Measurements from ENCODE around the gene THAP7. TPM values are rescaled to one million over a fixed set of nuclear protein-coding genes. Genes with fewer than 3 reads are reported as not detected.
A peak's percentile ranks its signal among the peaks of the same experiment; 100 is the strongest.

The THAP7 gene
- total and polyA plus RNA-seq, 9 of the 15 experiments (the other 6 are each of a cell fraction or from before 2014, with no cell fraction given), result 7.9 to 263 (median 84.1) TPM

DNA sequence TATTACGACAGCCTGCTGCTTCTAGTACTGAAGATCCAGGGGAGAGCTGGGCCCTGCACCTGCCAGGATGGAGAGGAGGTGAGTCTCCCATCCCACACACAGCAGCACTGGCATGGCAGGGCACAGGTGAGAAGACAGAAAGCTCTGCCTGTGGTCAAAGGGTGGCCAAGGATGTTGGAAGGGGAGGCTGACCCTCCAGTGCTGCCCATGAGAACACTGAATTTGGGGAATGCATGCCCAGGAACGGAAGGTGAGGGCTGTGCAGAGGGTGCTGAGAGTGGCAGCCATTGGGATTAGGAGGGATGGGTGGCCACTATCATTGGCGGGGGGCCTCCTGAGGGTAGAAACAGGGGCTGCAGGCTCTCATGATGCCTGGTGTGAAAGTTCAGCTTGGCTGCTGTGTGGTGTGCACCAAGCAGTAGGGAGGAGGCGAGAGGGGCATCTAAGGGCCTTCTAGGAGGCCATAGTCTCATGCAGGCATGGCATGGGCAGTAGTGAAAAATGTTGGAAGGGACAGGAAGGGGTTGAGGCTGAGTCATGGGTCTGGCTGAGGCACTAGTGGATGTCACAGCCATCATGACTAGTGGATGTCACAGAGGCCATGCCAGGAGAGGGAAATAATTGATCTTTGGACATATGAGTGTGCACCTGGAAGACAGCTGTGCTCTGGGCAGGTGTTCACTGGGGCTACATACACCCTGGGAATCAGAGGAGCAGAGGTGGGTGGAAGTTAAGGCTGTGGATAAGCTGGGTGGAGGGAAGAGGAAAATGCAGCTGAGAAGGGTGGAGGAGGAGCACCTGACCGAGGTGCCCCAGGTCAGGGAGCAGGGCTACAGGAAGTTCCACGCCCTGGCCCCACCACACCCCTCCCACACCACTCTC, 41.3 kb upstream of the THAP7 start (continued):
- TF ChIP-seq ELF4 (CRISPR knock-in tag; IDR thresholded peaks at IDR 0.05) (peak; percentile 51; the same call in 1 of the 2 replicates), SNRNP70 (optimal IDR thresholded peaks at IDR 0.05; ENCODE audit: low read depth, low read length) (no peak), NCOA1 (IDR thresholded peaks at IDR 0.05; ENCODE audit: low read depth) (no peak), ZNF134 (CRISPR knock-in tag; conservative IDR thresholded peaks at IDR 0.05) (0 out of 2 replicates have a peak, but pooled peaks have one; percentile 28), CEBPG (CRISPR knock-in tag; IDR thresholded peaks at IDR 0.05) (0 out of 2 replicates have a peak, but pooled peaks have one; percentile 2), CEBPG (tag; conservative IDR thresholded peaks at IDR 0.05 in 1 of 2, IDR thresholded peaks at IDR 0.05 in 1 of 2) (no peak), RHOXF2B (CRISPR knock-in tag; conservative IDR thresholded peaks at IDR 0.05) (0 out of 2 replicates have a peak, but pooled peaks have one; percentile 36), FOXK1 (CRISPR knock-in tag; IDR thresholded peaks at IDR 0.05; ENCODE audit: borderline replicate concordance) (0 out of 2 replicates have a peak, but pooled peaks have one; percentile 21), POLR2AphosphoS2 (IDR thresholded peaks at IDR 0.05; ENCODE audit: low read length) (no peak), FOXA3 (CRISPR knock-in tag; conservative IDR thresholded peaks at IDR 0.05 in 1 of 2, IDR thresholded peaks at IDR 0.05 in 1 of 2) (peak in 1 of 2 experiments; percentile 10; a peak in 1 of 4 replicates), NFIX (CRISPR knock-in tag; IDR thresholded peaks at IDR 0.05; ENCODE audit: low read depth) (no peak), CBX3 (IDR thresholded peaks at IDR 0.05; ENCODE audit: borderline replicate concordance in 1 of 2, low read length in 2 of 2) (no peak), JUND (IDR thresholded peaks at IDR 0.05; ENCODE audit: borderline replicate concordance, low read depth, low read length) (0 out of 2 replicates have a peak, but pooled peaks have one; percentile 0), JUND (tag; IDR thresholded peaks at IDR 0.05; ENCODE audit: borderline replicate concordance, low read depth, low read length) (no peak), ZNF695 (CRISPR knock-in tag; IDR thresholded peaks at IDR 0.05) (0 out of 2 replicates have a peak, but pooled peaks have one; percentile 44), KDM4B (IDR thresholded peaks at IDR 0.05; ENCODE audit: borderline replicate concordance in 2 of 2, low read depth in 1 of 2) (peak in 1 of 2 experiments; percentile 68; a peak in 1 of 4 replicates)
- TF ChIP-seq, protein P1, sequence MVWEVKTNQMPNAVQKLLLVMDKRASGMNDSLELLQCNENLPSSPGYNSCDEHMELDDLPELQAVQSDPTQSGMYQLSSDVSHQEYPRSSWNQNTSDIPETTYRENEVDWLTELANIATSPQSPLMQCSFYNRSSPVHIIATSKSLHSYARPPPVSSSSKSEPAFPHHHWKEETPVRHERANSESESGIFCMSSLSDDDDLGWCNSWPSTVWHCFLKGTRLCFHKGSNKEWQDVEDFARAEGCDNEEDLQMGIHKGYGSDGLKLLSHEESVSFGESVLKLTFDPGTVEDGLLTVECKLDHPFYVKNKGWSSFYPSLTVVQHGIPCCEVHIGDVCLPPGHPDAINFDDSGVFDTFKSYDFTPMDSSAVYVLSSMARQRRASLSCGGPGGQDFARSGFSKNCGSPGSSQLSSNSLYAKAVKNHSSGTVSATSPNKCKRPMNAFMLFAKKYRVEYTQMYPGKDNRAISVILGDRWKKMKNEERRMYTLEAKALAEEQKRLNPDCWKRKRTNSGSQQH (CRISPR knock-in tag; IDR thresholded peaks at IDR 0.05), result 0 out of 2 replicates have a peak, but pooled peaks have one; percentile 6
- TF ChIP-seq, protein P2, sequence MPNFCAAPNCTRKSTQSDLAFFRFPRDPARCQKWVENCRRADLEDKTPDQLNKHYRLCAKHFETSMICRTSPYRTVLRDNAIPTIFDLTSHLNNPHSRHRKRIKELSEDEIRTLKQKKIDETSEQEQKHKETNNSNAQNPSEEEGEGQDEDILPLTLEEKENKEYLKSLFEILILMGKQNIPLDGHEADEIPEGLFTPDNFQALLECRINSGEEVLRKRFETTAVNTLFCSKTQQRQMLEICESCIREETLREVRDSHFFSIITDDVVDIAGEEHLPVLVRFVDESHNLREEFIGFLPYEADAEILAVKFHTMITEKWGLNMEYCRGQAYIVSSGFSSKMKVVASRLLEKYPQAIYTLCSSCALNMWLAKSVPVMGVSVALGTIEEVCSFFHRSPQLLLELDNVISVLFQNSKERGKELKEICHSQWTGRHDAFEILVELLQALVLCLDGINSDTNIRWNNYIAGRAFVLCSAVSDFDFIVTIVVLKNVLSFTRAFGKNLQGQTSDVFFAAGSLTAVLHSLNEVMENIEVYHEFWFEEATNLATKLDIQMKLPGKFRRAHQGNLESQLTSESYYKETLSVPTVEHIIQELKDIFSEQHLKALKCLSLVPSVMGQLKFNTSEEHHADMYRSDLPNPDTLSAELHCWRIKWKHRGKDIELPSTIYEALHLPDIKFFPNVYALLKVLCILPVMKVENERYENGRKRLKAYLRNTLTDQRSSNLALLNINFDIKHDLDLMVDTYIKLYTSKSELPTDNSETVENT (CRISPR knock-in tag; IDR thresholded peaks at IDR 0.05), result peak; percentile 17; the same call in 1 of the 2 replicates
- TF ChIP-seq, protein P3, sequence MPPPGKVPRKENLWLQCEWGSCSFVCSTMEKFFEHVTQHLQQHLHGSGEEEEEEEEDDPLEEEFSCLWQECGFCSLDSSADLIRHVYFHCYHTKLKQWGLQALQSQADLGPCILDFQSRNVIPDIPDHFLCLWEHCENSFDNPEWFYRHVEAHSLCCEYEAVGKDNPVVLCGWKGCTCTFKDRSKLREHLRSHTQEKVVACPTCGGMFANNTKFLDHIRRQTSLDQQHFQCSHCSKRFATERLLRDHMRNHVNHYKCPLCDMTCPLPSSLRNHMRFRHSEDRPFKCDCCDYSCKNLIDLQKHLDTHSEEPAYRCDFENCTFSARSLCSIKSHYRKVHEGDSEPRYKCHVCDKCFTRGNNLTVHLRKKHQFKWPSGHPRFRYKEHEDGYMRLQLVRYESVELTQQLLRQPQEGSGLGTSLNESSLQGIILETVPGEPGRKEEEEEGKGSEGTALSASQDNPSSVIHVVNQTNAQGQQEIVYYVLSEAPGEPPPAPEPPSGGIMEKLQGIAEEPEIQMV (tag; conservative IDR thresholded peaks at IDR 0.05; ENCODE audit: low read depth), result no peak
- TF ChIP-seq, protein P4, sequence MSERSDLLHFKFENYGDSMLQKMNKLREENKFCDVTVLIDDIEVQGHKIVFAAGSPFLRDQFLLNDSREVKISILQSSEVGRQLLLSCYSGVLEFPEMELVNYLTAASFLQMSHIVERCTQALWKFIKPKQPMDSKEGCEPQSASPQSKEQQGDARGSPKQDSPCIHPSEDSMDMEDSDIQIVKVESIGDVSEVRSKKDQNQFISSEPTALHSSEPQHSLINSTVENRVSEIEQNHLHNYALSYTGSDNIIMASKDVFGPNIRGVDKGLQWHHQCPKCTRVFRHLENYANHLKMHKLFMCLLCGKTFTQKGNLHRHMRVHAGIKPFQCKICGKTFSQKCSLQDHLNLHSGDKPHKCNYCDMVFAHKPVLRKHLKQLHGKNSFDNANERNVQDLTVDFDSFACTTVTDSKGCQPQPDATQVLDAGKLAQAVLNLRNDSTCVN (CRISPR knock-in tag; IDR thresholded peaks at IDR 0.05), result peak; percentile 31; the same call in 1 of the 2 replicates
